Mesenchymal stem cell (in vitro differentiated cells and primary cell): ENCODE data around the gene ACAP3.

Experiments
- DNase-seq: peaks from one replicate; pipeline ENCODE4 v3.0.0-alpha.2; 2013
- H2AFZ ChIP-seq: one replicate; pipeline ENCODE4 v1.6.1; 2013; ENCODE audit warnings: low read depth, mild to moderate bottlenecking, control low read depth, inconsistent platforms, low read length, moderate library complexity
- H2AK5ac ChIP-seq: 2 replicates; pipeline ENCODE4 v1.6.1; 2013; ENCODE audit warnings: low read length, moderate library complexity, mild to moderate bottlenecking, inconsistent platforms; ENCODE audit not compliant: severe bottlenecking
- H2BK120ac ChIP-seq: one replicate; pipeline ENCODE4 v1.6.1; 2013; ENCODE audit warnings: low read depth, mild to moderate bottlenecking, inconsistent platforms, low read length, moderate library complexity
- H2BK12ac ChIP-seq, 2 experiments: one replicate each; pipeline ENCODE4 v1.6.1; 2013; ENCODE audit warnings: inconsistent platforms in 2 of 2, low read length in 2 of 2, mild to moderate bottlenecking in 2 of 2, moderate library complexity in 2 of 2, control low read depth in 1 of 2
- H2BK15ac ChIP-seq: one replicate; pipeline ENCODE4 v1.6.1; 2013; ENCODE audit warnings: mild to moderate bottlenecking, low read depth, inconsistent platforms; ENCODE audit not compliant: poor library complexity, severe bottlenecking
- H2BK5ac ChIP-seq: 2 replicates; pipeline ENCODE4 v1.6.1; 2013; ENCODE audit warnings: low read depth, mild to moderate bottlenecking, low read length, control low read depth, inconsistent platforms; ENCODE audit not compliant: poor library complexity, severe bottlenecking
- H3K14ac ChIP-seq, 2 experiments: one replicate each; pipeline ENCODE4 v1.6.1; 2013; ENCODE audit warnings: inconsistent platforms in 2 of 2, low read length in 2 of 2, control low read depth in 1 of 2, mild to moderate bottlenecking in 1 of 2, moderate library complexity in 1 of 2
- H3K18ac ChIP-seq, 2 experiments: one replicate each; pipeline ENCODE4 v1.6.1; 2013; ENCODE audit warnings: inconsistent platforms in 2 of 2, low read length in 2 of 2, control low read depth in 1 of 2, low read depth in 1 of 2, mild to moderate bottlenecking in 1 of 2
- H3K23ac ChIP-seq, 2 experiments: one replicate each; pipeline ENCODE4 v1.6.1; 2013; ENCODE audit warnings: inconsistent platforms in 2 of 2, low read length in 2 of 2, mild to moderate bottlenecking in 2 of 2, moderate library complexity in 2 of 2, control low read depth in 1 of 2
- H3K27ac ChIP-seq: 2 replicates; pipeline ENCODE4 v1.5.1; 2013; ENCODE audit warnings: mild to moderate bottlenecking, moderate library complexity, low read length, control low read depth, inconsistent platforms; ENCODE audit not compliant: poor library complexity, severe bottlenecking
- H3K27me3 ChIP-seq, 2 experiments: 2 replicates each; pipeline versions ENCODE4 v1.6.1 to v1.7.0; 2013; ENCODE audit warnings: low read length in 2 of 2, mild to moderate bottlenecking in 2 of 2, moderate library complexity in 2 of 2, control low read depth in 1 of 2, inconsistent platforms in 1 of 2; ENCODE audit not compliant: control insufficient read depth in 1 of 2, insufficient read depth in 1 of 2
- H3K36me3 ChIP-seq, 2 experiments: 2 replicates each; pipeline versions ENCODE4 v1.6.1 to v1.7.0; 2013; ENCODE audit warnings: low read length in 2 of 2, control low read depth in 1 of 2, inconsistent platforms in 1 of 2, low read depth in 1 of 2, mild to moderate bottlenecking in 1 of 2; ENCODE audit not compliant: insufficient read depth in 2 of 2, control insufficient read depth in 1 of 2
- H3K4ac ChIP-seq, 2 experiments: one replicate each; pipeline ENCODE4 v1.6.1; 2013; ENCODE audit warnings: inconsistent platforms in 2 of 2, low read length in 2 of 2, mild to moderate bottlenecking in 2 of 2, moderate library complexity in 2 of 2, control low read depth in 1 of 2, low read depth in 1 of 2
- H3K4me1 ChIP-seq: 2 replicates; pipeline ENCODE4 v1.6.1; 2013; ENCODE audit warnings: low read depth, low read length, control low read depth; ENCODE audit not compliant: control insufficient read depth, insufficient read depth
- H3K4me2 ChIP-seq: 2 replicates; pipeline ENCODE4 v1.6.1; 2013; ENCODE audit warnings: low read length, mild to moderate bottlenecking, inconsistent platforms; ENCODE audit not compliant: poor library complexity, severe bottlenecking
- H3K4me3 ChIP-seq, 2 experiments: 2 replicates each; pipeline versions ENCODE4 v1.5.1 to v1.7.0; 2013; ENCODE audit warnings: low read length in 2 of 2, mild to moderate bottlenecking in 2 of 2, control low read depth in 1 of 2, low read depth in 1 of 2; ENCODE audit not compliant: insufficient read depth in 1 of 2
- H3K79me1 ChIP-seq: replicated peaks from 2 replicates; pipeline ENCODE4 v1.6.1; 2013; ENCODE audit warnings: mild to moderate bottlenecking, control low read depth, low read length, inconsistent platforms; ENCODE audit not compliant: poor library complexity, severe bottlenecking
- H3K9ac ChIP-seq: 2 replicates; pipeline ENCODE4 v1.7.0; 2013; ENCODE audit warnings: mild to moderate bottlenecking, low read length, moderate library complexity
- H3K9me3 ChIP-seq: 2 replicates; pipeline ENCODE4 v1.7.0; 2013; ENCODE audit warnings: mild to moderate bottlenecking, low read length; ENCODE audit not compliant: control insufficient read depth
- H4K8ac ChIP-seq: one replicate; pipeline ENCODE4 v1.6.1; 2013; ENCODE audit warnings: inconsistent platforms, mild to moderate bottlenecking, low read length, moderate library complexity
- H4K91ac ChIP-seq: one replicate; pipeline ENCODE4 v1.6.1; 2013; ENCODE audit warnings: mild to moderate bottlenecking, low read length, inconsistent platforms
- WGBS: methylation state at CpG from one replicate; pipeline ENCODE4 v1.1.7; 2013; ENCODE audit warnings: mixed read lengths; 5-methylcytosine and 5-hydroxymethylcytosine counted together

The ACAP3 gene

GRCh38 chr1:1260843-1261560 is 46.7 kb downstream of the ACAP3 start:
- Histone ChIP-seq H2BK5ac (peak overlapping the region; percentile 51), H3K9ac (no peak overlapping the region), H3K4me3 (no peak overlapping the region), H2AK5ac (peak overlapping the region; percentile 21), H2AFZ (no peak overlapping the region), H3K27me3 (no peaks in the 10 kb centered on the region), H3K4ac (peak overlapping the region in 1 of 2 experiments; percentile 31), H2BK120ac (no peak overlapping the region), H2BK12ac (peak overlapping the region in 1 of 2 experiments; percentile 51), H4K91ac (no peak overlapping the region), H3K23ac (no peak overlapping the region), H3K4me2 (no peak overlapping the region), H3K4me1 (peaks cover 40% of the 10 kb centered on the region), H3K27ac (no peak overlapping the region), H2BK15ac (no peak overlapping the region), H3K14ac (peak overlapping the region in 1 of 2 experiments; percentile 7), H4K8ac (peak overlapping the region; percentile 85), H3K36me3 (peaks cover 74% of the 10 kb centered on the region in 2 experiments), H3K79me1 (peaks cover 33% of the 10 kb centered on the region), H3K18ac (peak overlapping the region in 1 of 2 experiments; percentile 26), H3K9me3 (no peaks in the 10 kb centered on the region)
- WGBS: 80% methylated on average over 14 of the region's 16 CpGs
- no peak for DNase-seq

- Histone ChIP-seq H3K4me1 (peaks cover 35% of the 10 kb centered on the region), H2BK120ac (no peak overlapping the region), H3K4ac (no peak overlapping the region), H2AK5ac (no peak overlapping the region), H2BK12ac (no peak overlapping the region), H3K4me3 (no peak overlapping the region), H2AFZ (no peak overlapping the region), H3K27ac (no peak overlapping the region), H3K14ac (no peak overlapping the region), H3K27me3 (no peaks in the 10 kb centered on the region), H3K79me1 (peaks cover 36% of the 10 kb centered on the region), H4K91ac (peak overlapping the region; percentile 28), H4K8ac (no peak overlapping the region), H3K18ac (peak overlapping the region in 1 of 2 experiments; percentile 22), H3K9me3 (no peaks in the 10 kb centered on the region), H3K23ac (no peak overlapping the region), H3K4me2 (no peak overlapping the region), H3K36me3 (peaks cover 75 to 76% of the 10 kb centered on the region in 2 experiments), H2BK15ac (no peak overlapping the region), H3K9ac (no peak overlapping the region), H2BK5ac (no peak overlapping the region)
- DNase-seq: no peak
- 91% methylated on average over 26 of the region's 26 CpGs for WGBS
Measured at GRCh38 chr1:1259951-1260600, 47.7 kb downstream of the ACAP3 start.

GRCh38 chr1:1259540-1259939 is 48.2 kb downstream of the ACAP3 start:
- no peak for DNase-seq
- Histone ChIP-seq H3K9ac (no peak overlapping the region), H2AK5ac (no peak overlapping the region), H3K23ac (no peak overlapping the region), H3K4me2 (no peak overlapping the region), H3K36me3 (peaks cover 75 to 82% of the 10 kb centered on the region in 2 experiments), H2AFZ (no peak overlapping the region), H3K79me1 (peaks cover 39% of the 10 kb centered on the region), H3K4ac (no peak overlapping the region), H3K27ac (no peak overlapping the region), H3K27me3 (no peaks in the 10 kb centered on the region), H3K9me3 (no peaks in the 10 kb centered on the region), H3K18ac (no peak overlapping the region), H3K4me1 (peaks cover 32% of the 10 kb centered on the region), H2BK12ac (no peak overlapping the region), H2BK15ac (no peak overlapping the region), H2BK5ac (no peak overlapping the region), H3K14ac (no peak overlapping the region), H4K8ac (no peak overlapping the region), H3K4me3 (no peak overlapping the region), H2BK120ac (no peak overlapping the region), H4K91ac (no peak overlapping the region)
- WGBS: 98% methylated on average over 18 of the region's 18 CpGs

- H3K18ac ChIP-seq: no peak overlapping the region
- no peak overlapping the region for H3K9ac ChIP-seq
- no peak overlapping the region for H3K4me2 ChIP-seq
- H3K4ac ChIP-seq: no peak overlapping the region
- H3K27me3 ChIP-seq: no peaks in the 10 kb centered on the region
- WGBS: 97% methylated on average over 22 of the region's 22 CpGs
- no peak overlapping the region for H3K23ac ChIP-seq
- peaks cover 40% of the 10 kb centered on the region for H3K79me1 ChIP-seq
- no peak overlapping the region for H4K8ac ChIP-seq
- H2AFZ ChIP-seq: no peak overlapping the region
- no peak for DNase-seq
- H2AK5ac ChIP-seq: no peak overlapping the region
- H3K14ac ChIP-seq: no peak overlapping the region
- H3K9me3 ChIP-seq: no peaks in the 10 kb centered on the region
- H4K91ac ChIP-seq: peak overlapping the region; percentile 29
- peaks cover 74 to 83% of the 10 kb centered on the region in 2 experiments for H3K36me3 ChIP-seq
- no peak overlapping the region for H2BK120ac ChIP-seq
- no peak overlapping the region for H2BK5ac ChIP-seq
- H3K4me3 ChIP-seq: peak overlapping the region in 1 of 2 experiments; percentile 5
- no peak overlapping the region for H2BK12ac ChIP-seq
- H3K27ac ChIP-seq: no peak overlapping the region
- no peak overlapping the region for H2BK15ac ChIP-seq
- peaks cover 29% of the 10 kb centered on the region for H3K4me1 ChIP-seq
Measured at GRCh38 chr1:1259119-1259488, 48.6 kb downstream of the ACAP3 start.
